Measurements from ENCODE around the gene PRC1.

GRCh38 chr15:90982135-90982534, 12.2 kb downstream of the PRC1 start:
- TF ChIP-seq, protein P1, sequence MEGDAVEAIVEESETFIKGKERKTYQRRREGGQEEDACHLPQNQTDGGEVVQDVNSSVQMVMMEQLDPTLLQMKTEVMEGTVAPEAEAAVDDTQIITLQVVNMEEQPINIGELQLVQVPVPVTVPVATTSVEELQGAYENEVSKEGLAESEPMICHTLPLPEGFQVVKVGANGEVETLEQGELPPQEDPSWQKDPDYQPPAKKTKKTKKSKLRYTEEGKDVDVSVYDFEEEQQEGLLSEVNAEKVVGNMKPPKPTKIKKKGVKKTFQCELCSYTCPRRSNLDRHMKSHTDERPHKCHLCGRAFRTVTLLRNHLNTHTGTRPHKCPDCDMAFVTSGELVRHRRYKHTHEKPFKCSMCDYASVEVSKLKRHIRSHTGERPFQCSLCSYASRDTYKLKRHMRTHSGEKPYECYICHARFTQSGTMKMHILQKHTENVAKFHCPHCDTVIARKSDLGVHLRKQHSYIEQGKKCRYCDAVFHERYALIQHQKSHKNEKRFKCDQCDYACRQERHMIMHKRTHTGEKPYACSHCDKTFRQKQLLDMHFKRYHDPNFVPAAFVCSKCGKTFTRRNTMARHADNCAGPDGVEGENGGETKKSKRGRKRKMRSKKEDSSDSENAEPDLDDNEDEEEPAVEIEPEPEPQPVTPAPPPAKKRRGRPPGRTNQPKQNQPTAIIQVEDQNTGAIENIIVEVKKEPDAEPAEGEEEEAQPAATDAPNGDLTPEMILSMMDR (IDR thresholded peaks at IDR 0.05; ENCODE audit: insufficient read depth, low read depth, low read length), result no peak
- TF ChIP-seq EZH2 (IDR thresholded peaks at IDR 0.05; ENCODE audit: insufficient read depth, low read length), result no peak

All from astrocyte (in vitro differentiated cells and primary cell).